NOMO-1 treated with dmso at 0.1 percent for 144 hours (cell line): ENCODE data around the gene OVCA2.

Experiments
- DNase-seq: peaks from one replicate; lab custom pipeline; 2025; ENCODE audit not compliant: unreplicated experiment; lab: John Stamatoyannopoulos, UW

OVCA2 gene

DNA sequence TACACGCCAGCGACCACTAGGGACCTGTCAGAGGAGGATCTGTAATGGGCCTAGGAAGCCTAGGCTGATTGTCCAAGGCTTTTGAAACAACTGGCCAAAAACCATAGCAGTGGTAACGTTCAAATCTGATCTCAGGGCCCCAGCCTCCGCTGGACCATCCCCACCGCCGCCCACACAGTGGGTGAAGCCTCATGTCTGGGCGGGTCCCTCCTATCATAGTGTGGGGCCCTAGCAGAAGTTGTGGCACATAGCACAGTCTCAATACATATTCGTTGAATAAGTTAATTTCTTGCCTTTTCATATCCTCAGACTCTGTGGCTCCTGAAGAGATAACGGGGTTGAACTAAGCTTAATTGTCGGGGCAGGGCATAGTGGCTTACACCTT lies 11.1 kb upstream of the OVCA2 start:
- DNase-seq, result no peak

DNA sequence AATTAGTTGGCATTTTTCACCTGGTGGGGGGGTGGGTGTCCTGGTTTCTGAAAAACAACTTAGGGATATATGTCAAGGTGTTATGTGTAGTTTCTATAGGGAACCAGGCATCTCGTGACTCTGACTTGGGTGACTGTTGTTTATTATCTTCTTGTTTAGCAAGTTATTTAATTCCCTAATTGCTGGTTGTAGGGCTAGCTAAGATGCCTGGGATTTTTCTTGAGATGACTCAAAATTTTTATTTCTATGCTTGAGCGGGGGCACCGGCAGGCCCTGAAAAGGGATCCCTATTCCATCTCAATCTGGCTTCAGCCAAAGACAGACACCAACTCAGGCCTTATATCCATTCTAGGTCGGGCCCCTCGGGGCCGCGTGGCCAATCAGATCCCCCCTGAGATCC lies 8.7 kb upstream of the OVCA2 start:
- no peak for DNase-seq

DNA sequence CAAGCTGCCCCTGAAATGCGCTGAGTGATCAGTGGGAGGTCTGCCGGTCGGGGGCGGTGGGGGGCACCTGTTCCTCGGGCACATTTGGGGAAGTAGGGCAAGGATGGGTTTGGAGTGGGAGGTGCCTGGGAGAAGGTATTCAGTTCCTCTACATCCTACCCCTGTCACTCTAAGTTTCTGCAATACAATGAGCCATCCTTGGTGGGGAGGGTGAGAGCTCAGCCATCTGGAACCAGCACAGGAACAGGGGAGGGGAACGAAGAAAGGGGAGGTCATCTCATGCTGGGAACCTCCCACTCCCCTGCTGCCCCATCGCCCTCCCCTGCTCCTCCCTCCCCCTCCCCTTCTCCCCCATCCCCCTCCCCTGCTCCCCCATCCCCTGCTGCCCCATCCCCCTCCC lies 7.7 kb upstream of the OVCA2 start:
- DNase-seq, result no peak

DNA sequence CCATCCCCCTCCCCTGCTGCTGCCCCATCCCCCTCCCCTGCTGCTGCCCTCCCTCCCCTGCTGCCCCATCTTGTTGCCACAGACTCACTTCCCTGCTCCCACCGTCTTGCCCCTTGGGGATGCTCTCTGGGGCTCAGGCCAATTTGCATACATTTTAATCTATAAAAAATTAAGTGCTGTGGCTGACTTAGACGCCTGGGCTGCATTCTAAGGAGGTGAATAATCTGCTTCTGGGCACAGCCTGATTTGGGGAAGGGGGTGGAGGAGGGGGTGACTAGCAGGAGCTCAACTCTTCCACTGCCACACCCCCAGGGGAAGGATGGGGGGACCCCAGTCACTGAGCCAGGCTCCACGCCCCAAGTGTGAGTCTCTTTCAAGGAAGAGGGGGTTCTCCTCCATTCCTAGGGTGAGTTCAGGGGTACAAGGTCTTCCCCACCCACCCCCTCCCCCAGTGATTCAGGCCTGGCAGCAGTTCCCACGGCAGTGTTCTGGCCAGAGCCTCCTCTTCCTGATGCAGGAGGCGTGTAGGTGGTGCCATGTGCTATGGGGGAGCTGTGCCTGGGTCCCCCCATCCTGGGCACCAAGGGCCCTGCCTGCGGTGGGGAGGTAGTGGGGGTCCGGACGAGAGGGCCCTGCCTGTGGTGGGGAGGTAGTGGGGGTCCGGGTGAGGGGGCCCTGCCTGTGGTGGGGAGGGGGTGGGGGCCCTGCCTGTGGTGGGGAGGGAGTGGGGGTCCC lies 6.8 kb upstream of the OVCA2 start:
- DNase-seq, result no peak

DNA sequence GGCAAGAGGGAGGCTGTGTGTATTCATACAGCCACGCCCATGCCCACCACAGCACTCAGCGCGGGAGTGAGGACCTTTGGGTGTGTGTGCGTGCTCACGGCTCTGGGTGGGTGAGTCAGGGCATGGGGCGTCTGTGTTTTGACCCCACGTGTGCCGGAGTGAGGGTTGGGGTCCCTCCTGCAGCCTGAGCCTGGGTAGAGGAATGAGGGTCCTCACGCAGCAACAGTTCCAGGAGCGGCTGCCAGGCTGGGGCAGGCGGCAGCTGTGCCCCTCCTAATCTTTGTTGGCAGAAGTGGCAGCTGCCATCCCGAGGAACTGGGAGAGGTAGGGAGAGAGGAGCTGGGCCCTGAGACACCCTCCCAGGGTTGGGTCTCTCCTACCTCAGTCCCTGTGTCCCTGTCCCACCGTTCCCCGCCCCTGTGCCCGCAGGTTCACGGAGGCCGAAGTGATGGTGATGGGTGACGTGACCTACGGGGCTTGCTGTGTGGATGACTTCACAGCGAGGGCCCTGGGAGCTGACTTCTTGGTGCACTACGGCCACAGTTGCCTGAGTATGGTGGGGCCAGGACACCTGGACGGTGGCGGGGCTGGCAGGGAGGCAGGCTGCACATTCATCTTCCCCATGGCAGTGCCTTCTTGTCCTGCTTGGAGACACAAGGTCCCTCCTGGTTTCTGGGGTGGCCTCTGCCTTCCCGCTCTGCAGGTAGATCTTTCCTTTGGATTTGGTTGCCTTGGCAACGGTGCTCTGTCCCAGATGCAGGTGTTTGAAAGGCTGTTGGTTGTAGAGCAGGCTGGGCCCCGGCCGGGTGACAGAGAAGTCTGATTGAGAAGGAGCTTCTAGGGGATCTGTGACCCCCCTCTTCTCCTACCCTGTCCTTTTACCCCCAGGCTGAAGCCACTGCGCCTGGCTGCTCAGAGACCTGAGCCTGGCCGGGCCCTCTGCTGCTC lies 6.0 kb upstream of the OVCA2 start:
- no peak for DNase-seq

DNA sequence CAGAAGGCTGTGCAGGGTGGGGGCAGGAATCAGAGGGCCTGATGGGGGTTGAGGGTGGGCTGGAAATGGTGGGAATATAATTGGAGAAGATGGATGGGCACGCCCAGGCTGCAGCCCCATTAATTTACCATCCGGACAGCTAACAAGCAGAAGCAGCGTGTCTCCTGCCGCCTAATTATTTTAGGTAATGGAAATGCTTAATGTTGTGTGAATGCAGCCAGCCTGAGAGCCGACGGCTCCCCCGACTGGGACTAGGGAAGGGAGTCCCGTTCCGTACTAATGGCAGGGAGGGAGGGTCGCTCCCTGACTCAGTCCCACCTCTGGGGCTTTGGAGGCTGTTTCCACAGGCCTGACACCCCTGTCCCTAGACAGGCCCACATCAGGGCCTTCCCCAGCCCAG lies 4.7 kb upstream of the OVCA2 start:
- DNase-seq, result no peak

DNA sequence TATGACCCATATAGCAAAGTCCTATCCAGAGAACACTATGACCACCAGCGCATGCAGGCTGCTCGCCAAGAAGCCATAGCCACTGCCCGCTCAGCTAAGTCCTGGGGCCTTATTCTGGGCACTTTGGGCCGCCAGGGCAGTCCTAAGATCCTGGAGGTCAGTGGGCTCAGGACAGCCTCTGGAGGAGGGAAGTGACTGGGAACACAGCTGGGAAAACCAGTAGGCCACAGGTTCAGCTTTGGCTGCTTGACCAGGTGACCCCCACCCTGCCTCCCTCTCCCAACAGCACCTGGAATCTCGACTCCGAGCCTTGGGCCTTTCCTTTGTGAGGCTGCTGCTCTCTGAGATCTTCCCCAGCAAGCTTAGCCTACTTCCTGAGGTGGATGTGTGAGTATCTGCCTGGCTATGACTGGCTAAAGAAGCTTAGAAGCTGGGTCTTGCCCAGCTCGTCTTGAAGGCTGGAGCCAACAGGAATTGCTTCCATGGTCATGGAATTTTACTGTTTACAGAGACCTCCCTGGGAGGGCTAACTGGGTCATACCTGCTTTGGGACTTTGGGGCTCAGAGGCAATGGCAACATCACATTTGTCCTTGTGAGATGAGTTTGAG lies 1.5 kb upstream of the OVCA2 start:
- DNase-seq, result no peak

DNA sequence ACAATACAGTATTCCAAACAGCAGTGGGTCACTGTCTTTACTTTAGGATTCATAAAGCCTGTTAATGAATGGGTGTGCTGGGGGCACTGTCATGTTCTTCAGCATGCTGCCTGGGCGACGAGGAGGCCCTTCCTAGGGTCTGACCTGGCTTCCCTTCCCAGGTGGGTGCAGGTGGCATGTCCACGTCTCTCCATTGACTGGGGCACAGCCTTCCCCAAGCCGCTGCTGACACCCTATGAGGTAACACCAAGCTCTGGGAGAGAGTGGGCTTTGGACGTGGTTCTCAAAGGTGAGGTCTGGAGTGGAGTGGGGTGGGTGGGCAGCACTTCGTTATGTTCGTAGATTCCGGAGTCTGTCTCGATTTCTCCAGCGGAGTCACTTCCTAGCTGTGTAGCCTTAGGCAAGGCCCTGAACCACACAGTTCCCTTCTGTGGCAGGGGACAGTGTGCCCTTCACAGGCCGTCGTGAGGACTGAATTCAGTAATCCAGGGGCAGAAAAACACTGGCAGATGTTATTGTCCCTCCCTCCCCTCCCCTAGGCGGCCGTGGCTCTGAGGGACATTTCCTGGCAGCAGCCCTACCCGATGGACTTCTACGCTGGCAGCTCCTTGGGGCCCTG lies 771 bp upstream of the OVCA2 start:
- DNase-seq, result no peak

DNA sequence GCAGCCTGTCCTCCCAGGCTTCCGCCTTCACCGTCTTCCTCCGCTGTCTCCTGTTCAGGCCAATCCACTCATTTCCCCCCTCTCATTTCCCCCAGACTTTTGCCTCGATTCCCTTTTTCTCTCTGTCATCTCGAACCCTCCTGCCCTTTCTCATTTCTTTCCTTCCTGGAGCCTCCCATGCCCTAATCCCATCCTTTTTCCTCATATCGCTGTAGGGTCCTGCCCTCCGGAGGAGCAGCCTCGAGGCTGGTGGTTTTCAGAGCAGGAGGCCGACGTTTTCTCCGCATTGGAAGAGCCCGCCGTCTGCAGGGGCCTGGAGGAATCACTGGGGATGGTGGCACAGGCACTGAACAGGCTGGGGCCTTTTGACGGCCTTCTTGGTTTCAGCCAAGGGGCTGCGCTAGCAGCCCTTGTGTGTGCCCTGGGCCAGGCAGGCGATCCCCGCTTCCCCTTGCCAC lies 597 bp downstream of the OVCA2 start:
- DNase-seq, result no peak

DNA sequence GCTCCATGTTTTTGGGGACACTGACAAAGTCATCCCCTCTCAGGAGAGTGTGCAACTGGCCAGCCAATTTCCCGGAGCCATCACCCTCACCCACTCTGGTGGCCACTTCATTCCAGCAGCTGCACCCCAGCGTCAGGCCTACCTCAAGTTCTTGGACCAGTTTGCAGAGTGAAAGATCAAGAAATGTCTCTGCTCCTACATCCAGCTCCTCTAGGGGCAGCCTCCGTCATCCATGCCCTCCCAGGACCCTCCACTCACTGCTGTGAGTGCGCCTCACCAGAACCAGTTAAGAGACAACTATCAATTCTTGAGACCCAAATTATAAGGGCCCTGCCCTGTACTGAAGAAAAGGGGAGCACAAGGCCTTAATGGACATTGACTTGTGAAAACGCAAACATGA lies 1.1 kb downstream of the OVCA2 start:
- no peak for DNase-seq

DNA sequence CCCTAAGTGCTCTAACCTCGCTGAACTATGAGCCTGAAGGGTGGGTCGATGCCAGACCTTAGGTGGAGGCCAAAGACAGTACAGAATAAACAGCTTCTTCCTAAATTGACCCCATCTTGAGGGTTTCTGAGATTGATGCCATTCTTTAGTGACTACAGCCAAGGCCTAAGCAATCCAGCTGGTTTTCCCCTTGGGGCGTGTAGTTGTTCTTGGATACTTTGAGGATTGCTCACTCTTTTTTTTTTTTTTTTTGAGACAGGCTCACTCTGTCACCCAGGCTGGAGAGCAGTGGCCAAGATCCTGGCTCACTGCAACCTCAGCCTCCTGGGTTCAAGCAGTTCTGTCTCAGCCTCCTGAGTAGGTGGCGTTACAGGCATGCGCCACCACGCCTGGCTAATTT lies 2.0 kb downstream of the OVCA2 start:
- no peak for DNase-seq

DNA sequence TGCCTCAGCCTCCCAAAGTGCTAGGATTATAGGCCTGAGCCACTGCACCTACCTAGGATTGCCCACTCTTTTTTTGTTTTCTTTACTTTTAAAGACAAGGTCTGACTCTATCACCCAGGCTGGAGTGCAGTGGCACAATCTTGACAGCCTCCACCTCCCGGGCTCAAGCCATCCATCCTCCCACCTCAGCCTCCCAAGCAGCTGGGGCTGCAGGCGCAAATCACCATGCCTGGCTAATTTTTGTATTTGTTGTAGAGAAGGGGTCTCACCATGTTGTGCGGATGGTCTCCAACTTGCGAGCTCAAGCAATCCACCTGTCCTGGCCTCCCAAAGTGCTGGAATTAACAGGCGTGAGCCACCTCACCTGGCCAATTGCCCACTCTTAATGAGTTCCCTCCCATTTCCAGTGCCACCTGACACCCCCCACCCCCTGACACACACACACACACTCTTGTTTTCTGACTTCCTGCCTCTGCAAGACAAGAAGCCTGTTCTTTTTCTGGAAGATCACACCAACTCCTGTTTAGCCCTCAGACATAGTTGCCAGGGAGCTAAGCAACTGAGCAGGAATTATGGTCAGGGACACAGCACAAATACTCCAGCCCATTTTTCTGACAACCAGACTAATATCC lies 2.6 kb downstream of the OVCA2 start:
- DNase-seq, result no peak

DNA sequence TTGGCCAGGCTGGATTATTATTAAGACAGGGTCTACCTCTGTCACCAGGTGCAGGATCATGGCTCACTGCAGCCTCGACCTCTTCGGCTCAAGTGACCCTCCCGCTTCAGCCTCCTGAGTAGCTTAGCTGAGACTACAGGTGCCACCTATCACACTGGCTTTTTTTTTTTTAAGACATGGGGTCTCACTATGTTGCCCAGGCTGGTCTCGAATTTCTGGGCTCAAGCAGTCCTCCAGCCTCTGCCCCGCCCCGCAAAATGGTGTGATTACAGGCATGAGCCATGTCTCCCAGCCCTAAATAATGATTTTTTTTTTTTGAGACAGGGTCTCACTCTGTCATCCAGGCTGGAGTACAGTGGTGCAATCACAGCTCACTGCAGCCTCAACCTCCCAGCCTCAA lies 5.8 kb downstream of the OVCA2 start:
- DNase-seq, result no peak

DNA sequence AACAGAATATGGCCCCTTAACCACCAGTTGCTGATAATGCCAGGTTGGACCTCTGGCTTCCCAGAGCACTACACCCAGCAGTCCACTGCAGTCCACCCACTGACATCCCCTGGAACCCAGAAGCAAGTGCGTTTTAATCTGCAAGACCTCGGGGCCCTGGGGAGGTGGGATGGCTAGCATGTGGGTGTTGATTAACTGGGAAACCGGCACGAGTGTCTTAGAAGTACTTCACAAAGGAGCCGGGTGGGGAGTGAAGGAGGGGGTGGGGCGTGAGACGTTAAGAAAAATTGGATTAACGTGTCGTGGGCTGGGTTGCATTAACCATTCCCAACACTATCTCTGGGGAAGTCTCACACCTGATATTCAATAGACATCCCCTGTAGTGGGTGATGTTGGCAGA lies 7.0 kb downstream of the OVCA2 start:
- no peak for DNase-seq

DNA sequence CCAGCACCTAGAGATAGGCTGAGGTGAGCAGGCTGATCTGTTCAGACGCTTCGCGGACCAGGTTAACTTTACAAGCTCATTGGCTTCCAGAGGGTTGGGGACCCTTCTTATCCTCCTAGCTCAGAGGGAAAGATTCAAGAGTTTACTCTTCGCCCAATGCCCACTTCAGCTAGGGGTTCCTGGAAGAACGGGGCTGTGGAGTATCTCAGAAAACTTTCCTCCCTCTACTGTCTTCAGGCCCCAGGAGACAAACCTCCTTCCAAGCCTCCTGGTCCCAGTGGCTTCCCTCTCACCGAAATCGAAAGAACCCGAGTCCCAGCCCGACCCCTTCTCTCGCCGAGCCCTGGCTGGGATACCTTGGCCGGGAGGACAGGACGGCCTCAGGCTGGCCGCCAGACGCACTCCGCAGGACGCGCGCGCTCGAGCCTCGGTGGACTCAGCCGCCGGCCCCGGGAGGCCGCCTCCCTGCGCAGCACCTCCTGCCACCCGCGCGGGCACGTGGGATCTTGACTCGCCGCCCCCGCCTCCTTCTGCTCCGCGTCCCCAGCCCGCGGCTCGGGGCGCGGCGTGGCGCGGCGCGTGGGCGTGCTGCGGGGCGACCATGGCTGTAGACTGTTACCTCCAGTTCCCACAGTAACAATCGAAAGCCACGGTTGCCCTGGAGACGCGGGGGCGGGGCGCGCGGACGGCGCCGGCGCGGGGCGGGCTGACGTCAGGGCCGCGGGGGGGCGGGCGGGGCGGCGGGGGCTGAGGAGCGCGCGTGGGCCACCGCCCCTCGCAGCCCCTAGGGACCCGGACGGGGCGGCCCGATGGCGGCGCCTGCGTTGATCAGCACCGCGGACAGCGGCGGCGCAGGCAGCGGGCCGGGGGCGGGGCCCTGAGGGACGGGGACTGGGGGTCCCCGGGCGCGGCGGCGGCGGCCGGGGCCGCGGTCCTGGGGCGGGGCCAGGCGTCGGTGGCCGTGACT lies 7.8 kb downstream of the OVCA2 start:
- no peak for DNase-seq

DNA sequence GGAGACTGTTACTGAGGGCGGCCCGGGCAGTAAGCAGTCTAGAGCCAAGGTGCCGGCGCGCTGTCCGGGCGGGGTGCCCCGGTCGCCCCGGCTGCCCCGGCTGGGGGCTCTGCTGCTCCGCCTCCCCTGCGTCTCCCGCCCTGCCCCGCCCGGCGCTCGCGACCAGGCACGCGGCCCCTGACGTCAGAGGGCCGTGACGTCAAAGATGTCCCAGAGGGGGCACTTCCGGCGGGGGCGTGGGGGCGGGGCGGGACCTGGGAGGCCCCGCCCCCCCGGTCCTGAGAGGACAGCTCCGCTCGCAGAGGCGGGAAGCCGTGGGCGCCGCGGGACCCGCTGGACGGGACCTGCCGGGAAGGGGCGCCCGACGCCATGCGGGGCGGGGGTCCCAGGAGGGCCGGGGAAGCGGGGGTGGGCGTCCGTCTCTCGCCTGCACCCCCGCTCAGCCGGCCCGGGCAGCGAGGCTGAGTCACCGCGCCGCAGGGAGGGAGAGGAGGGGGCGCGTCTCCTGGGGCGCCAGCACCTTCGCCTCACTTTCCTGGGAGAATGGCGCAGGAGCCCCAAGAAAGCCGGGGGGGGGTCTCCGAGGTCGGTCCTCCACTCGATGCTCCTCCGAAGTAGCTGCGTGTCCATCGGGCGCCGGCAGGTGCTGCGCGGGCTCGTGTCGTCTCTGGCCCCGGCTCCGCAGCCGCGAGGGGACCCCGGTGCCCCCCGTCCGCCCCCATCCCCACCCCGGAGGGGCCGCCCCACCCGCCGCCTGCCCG lies 8.7 kb downstream of the OVCA2 start:
- DNase-seq, result no peak

DNA sequence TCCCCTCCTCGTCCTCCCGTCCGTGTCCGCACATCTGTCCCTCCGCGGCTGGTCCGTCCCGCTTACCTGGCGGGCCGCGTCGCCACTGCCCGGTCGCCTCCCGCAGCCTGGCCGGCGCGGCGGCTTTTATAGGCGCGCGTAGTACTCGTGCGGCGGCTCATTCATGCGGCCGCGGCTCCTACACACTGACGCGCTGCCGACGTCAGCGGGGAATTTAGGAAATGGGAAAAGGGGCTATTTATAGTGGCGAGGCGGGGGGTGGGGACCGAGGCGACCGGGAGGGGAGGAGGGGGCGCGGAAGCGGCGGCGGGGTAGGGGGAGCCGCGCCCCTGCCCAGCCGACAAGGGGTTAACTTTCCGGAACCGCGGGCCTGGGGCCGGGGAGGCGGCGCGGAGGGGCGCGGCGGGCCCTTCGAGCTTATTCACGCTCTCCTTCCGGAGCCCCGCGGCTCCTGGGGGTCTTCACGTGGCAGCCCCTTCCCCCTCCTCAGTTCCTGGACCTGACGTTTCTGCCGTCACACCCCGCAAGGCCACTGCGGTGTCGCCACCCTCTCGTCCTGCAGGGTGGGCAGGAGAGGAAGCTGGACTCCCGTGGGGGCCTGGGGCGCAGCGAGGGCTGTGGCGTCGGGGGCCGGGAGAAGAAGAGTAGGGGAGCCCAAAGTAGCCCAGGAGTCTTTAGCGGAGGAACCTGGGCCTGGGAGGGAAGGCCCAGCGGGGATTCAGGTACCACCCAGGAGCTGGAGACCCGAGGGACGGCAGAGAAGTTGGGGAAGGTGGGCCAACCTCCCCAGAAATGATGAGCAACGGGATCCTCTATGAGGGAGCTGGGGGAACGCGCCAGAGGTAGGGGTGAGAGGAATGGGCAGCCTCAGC lies 9.5 kb downstream of the OVCA2 start:
- no peak for DNase-seq

DNA sequence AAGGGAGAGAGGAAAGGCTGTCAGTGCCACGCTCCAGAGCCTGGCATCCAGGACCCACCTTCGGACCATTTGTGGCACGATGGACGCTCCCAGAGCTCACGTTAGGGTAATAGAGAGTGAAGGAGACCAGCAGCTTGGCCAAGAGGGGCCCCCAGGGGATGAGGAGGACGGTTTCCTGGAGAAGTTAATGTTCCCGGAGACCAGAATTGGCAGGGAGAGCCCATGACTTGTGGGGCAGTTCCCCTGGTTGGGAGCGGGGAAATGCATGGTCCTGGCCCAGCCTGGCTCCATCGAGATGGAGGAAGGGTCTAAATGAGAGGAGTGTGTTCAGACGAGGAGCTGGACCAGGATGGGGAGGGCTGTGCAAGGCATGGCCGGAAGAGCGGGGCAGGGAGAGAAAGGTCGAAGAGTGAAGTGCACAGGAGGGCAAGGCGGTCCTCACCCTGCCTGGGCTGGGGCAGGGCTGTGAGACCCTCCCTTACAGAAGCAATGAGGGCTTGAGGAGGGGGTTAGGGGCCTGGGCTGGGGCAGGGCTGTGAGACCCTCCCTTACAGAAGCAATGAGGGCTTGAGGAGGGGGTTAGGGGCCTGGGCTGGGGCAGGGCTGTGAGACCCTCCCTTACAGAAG lies 10.2 kb downstream of the OVCA2 start:
- no peak for DNase-seq
